ENCODE results near the gene FSIP1. TPM values are rescaled to one million over a fixed set of nuclear protein-coding genes. Genes with fewer than 3 reads are reported as not detected.

Gene FSIP1
- total RNA-seq, 1 experiment from 2014 or later, result 0.79 TPM

DNA sequence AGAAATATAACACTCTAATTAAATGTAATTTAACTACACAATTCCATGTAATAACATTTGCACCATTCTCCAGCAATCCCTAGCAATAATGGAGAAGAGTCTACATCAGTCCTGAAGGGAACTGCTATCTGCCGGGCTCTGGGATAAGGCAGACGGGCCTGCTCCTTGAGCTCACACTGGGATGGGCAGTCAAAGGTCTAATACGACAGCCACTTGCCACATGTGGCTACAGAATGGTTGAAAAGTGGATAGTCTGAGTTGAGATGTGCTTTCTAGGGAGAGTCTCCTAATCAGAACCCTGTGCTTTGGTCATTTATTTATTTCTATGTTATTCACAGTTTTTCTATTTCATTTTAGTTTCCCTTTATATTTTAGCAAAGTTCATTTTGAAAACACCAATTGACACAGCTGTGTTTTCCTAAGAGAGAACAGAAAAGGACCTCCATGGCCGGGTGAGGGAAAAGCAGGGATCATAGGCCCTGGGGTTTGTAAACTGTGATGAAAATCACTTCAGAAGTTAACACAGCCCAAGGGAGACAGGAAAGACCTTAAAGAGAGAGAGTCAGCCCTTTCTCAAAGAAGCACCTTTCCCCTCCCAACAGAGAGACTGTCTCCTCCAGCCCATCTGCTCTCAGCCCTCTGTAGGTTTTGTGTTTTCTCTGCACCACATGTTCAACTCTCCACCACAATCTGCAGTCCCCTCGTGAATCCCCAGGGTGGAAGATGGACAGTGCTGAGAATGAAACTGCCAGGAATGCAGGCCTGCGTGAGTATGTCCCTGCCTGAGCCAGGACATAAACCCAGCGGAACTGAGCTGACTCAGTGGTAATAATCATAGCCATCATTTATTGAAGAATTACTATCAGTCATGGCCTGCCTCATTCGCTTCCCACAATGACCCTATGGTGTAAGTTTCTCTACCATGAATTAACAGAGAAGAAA, 11.6 kb downstream of the FSIP1 start:
- peak; percentile 65 to 68 for DNase-seq (ENCODE audit: low read depth in 1 of 2, low spot score in 2 of 2)
- Histone ChIP-seq H3K4me3 (peak overlapping the region; percentile 9; the same call in 1 of the 2 replicates), H3K4me1 (replicated peaks) (peaks cover 13% of the 10 kb centered on the region), H3K27ac (peak overlapping the region; percentile 63), H3K27me3 (replicated peaks) (no peaks in the 10 kb centered on the region), H3K9me3 (replicated peaks) (no peaks in the 10 kb centered on the region), H3K36me3 (no peaks in the 10 kb centered on the region)

GRCh38 chr15:39767921-39768320, 14.7 kb downstream of the FSIP1 start:
- Histone ChIP-seq H3K36me3 (no peaks in the 10 kb centered on the region), H3K27me3 (replicated peaks) (no peaks in the 10 kb centered on the region), H3K9me3 (replicated peaks) (no peaks in the 10 kb centered on the region), H3K4me1 (replicated peaks) (peaks cover 13% of the 10 kb centered on the region), H3K4me3 (no peak overlapping the region), H3K27ac (no peak overlapping the region)
- DNase-seq (ENCODE audit: low read depth in 1 of 2, low spot score in 2 of 2), result no peak

DNA sequence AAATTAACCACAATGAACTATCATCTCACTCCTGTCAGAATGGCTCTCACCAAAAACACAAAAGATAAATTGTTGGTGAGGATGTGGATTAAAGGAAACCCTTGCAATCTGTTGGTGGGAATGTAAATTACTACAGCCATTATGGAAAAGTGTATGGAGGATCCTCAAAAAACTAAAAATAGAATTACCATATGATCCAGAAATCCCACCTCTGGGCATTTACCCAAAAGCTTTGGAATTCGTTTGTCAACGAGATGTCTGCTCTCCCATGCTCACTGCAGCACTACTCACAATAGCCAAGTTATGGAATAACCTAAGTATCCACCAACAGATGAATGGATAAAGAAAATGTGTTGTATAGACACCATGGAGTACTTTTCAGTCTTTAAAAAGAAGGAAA, 21.6 kb downstream of the FSIP1 start:
- H3K4me1 ChIP-seq (replicated peaks), result peaks cover 6% of the 10 kb centered on the region; the same call in 1 of the 2 replicates
- no peak overlapping the region for H3K4me3 ChIP-seq
- no peaks in the 10 kb centered on the region for H3K27me3 ChIP-seq (replicated peaks)
- no peaks in the 10 kb centered on the region; the same call in 1 of the 2 replicates for H3K9me3 ChIP-seq (replicated peaks)
- no peak for DNase-seq (ENCODE audit: low read depth in 1 of 2, low spot score in 2 of 2)
- peak overlapping the region; percentile 21; the same call in 1 of the 2 replicates for H3K27ac ChIP-seq
- no peaks in the 10 kb centered on the region for H3K36me3 ChIP-seq

GRCh38 chr15:39756806-39757522, 25.7 kb downstream of the FSIP1 start:
- Histone ChIP-seq H3K36me3 (no peaks in the 10 kb centered on the region), H3K4me3 (no peak overlapping the region), H3K27ac (no peak overlapping the region), H3K9me3 (replicated peaks) (no peaks in the 10 kb centered on the region; the same call in 1 of the 2 replicates), H3K4me1 (replicated peaks) (peaks cover 6% of the 10 kb centered on the region; the same call in 1 of the 2 replicates), H3K27me3 (replicated peaks) (no peaks in the 10 kb centered on the region)
- peak in 1 of 2 experiments; percentile 44 for DNase-seq (ENCODE audit: low read depth in 1 of 2, low spot score in 2 of 2)

DNA sequence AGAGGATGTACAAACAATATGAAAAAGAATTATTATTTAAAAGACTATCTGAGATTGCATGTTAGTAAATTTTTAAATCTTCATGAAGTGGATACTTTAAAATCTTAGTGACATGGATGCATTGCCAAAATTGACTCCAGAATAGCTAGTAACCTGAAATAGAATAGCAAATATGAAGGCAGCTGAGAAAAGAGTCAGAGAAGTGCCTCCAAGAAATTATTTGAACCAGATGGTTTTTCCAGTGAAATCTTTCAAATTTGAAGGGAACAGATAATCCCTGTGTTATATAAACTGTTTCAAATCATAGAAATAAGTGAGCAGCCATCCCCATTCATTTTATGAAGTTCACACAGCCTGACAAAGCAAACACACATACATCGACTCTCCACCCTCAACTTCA, 29.6 kb downstream of the FSIP1 start:
- DNase-seq (ENCODE audit: low read depth in 1 of 2, low spot score in 2 of 2), result no peak
- Histone ChIP-seq H3K27me3 (replicated peaks) (no peaks in the 10 kb centered on the region), H3K36me3 (no peaks in the 10 kb centered on the region), H3K9me3 (replicated peaks) (no peaks in the 10 kb centered on the region), H3K4me1 (replicated peaks) (no peaks in the 10 kb centered on the region), H3K4me3 (no peak overlapping the region), H3K27ac (no peak overlapping the region)

DNA sequence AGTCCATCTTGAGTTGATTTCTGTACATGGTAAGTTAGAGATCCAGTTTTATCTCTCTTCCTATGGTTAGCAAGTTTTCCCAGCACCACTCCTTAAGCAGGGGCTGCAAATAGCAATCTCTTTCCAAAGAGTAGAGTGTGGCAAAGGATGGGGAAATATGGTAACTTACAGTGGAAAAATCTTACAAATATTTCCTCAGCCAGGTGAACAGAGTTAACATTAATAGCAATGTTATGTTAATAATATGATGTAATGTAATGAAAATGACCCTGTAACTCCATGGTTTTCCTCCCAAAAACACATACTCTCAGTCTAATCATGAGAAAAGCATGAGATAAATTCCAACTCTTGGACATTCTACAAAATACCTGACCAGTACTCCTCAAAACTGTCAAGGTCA, 30.4 kb downstream of the FSIP1 start:
- H3K27me3 ChIP-seq (replicated peaks), result no peaks in the 10 kb centered on the region
- H3K4me1 ChIP-seq (replicated peaks), result no peaks in the 10 kb centered on the region
- H3K36me3 ChIP-seq, result no peaks in the 10 kb centered on the region
- H3K9me3 ChIP-seq (replicated peaks), result no peaks in the 10 kb centered on the region
- no peak overlapping the region for H3K4me3 ChIP-seq
- no peak for DNase-seq (ENCODE audit: low read depth in 1 of 2, low spot score in 2 of 2)
- no peak overlapping the region for H3K27ac ChIP-seq

- H3K36me3 ChIP-seq, result no peaks in the 10 kb centered on the region
- no peak overlapping the region for H3K27ac ChIP-seq
- H3K9me3 ChIP-seq (replicated peaks), result no peaks in the 10 kb centered on the region
- H3K27me3 ChIP-seq (replicated peaks), result no peaks in the 10 kb centered on the region
- no peaks in the 10 kb centered on the region for H3K4me1 ChIP-seq (replicated peaks)
- no peak overlapping the region for H3K4me3 ChIP-seq
- no peak for DNase-seq (ENCODE audit: low read depth in 1 of 2, low spot score in 2 of 2)
These were observed 34.4 kb downstream of the FSIP1 start for GRCh38 chr15:39748276-39748675.

DNA sequence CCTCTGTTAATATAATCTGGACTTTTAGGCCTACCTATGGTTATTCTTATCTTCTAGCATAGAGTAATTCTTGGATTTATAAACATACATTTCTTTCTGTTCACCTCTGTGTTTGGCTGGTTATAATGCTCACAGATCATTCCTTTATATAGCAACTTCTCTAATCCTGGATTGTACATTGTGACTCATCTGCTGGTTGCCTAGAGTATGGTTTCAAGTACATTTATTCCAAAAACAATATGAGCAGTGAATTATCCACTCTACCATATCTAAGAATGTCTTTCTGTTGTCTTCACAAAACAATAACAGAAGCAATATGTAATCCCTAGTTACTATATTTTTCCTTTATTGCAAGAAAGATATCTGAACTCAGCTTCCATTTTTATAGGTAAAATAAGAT, 35.3 kb downstream of the FSIP1 start:
- no peak overlapping the region for H3K27ac ChIP-seq

GRCh38 chr15:39746714-39747276, 35.8 kb downstream of the FSIP1 start:
- H3K36me3 ChIP-seq, result no peaks in the 10 kb centered on the region
- no peak overlapping the region for H3K27ac ChIP-seq
- DNase-seq (ENCODE audit: low read depth in 1 of 2, low spot score in 2 of 2), result no peak
- H3K4me1 ChIP-seq (replicated peaks), result no peaks in the 10 kb centered on the region
- H3K27me3 ChIP-seq (replicated peaks), result no peaks in the 10 kb centered on the region
- no peaks in the 10 kb centered on the region for H3K9me3 ChIP-seq (replicated peaks)
- H3K4me3 ChIP-seq, result no peak overlapping the region

More for the DNA sequence above, 35.3 kb downstream of the FSIP1 start:
- peak in 1 of 2 experiments; percentile 29 for DNase-seq (ENCODE audit: low read depth in 1 of 2, low spot score in 2 of 2)
- Histone ChIP-seq H3K36me3 (no peaks in the 10 kb centered on the region), H3K27me3 (replicated peaks) (no peaks in the 10 kb centered on the region), H3K4me3 (no peak overlapping the region), H3K9me3 (replicated peaks) (no peaks in the 10 kb centered on the region), H3K4me1 (replicated peaks) (no peaks in the 10 kb centered on the region)

DNA sequence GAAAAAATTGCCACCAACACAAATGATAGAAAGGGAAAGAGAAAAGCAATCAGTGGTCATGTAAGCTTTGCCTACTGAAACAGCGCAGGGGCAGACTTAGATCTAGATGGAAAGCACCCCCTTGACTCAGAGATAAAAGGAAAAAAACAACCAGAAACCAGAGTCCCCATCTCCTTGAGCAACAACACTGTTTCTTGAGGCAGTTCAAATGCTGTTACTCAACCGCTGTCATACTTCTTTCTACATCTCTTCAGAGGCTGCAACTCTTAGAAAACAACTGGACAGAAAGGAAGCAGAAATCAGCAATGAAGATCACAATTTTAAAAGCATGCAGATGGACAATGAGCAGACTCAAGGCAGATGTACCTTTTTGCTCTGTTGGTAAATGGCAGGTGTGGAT, 36.5 kb downstream of the FSIP1 start:
- Histone ChIP-seq H3K4me1 (replicated peaks) (no peaks in the 10 kb centered on the region), H3K27me3 (replicated peaks) (no peaks in the 10 kb centered on the region), H3K9me3 (replicated peaks) (no peaks in the 10 kb centered on the region), H3K4me3 (no peak overlapping the region), H3K36me3 (no peaks in the 10 kb centered on the region), H3K27ac (no peak overlapping the region)
- no peak for DNase-seq (ENCODE audit: low read depth in 1 of 2, low spot score in 2 of 2)

DNA sequence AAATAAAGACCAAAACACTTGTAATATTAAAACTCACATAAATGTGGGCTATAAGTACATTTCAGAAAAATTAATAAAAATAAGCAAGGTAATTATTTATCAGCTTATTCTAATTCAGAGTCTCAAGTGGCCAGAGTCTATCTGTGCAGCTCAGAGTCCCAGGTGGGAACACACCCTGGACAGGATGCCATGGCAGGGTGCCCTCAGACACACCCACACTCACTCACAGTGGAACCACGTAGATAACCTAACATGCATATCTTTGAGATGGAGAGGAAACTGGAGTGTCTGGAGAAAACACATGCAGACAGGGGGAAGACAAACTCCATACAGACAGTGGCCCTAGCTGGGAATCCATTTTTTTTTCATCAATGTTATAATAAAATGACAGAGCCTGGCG, 37.2 kb downstream of the FSIP1 start:
- Histone ChIP-seq H3K36me3 (no peaks in the 10 kb centered on the region), H3K9me3 (replicated peaks) (no peaks in the 10 kb centered on the region), H3K27me3 (replicated peaks) (no peaks in the 10 kb centered on the region), H3K27ac (no peak overlapping the region), H3K4me1 (replicated peaks) (no peaks in the 10 kb centered on the region), H3K4me3 (no peak overlapping the region)
- DNase-seq (ENCODE audit: low read depth in 1 of 2, low spot score in 2 of 2), result no peak

- no peak for DNase-seq (ENCODE audit: low read depth in 1 of 2, low spot score in 2 of 2)
- Histone ChIP-seq H3K27me3 (replicated peaks) (no peaks in the 10 kb centered on the region), H3K27ac (no peak overlapping the region), H3K4me1 (replicated peaks) (no peaks in the 10 kb centered on the region), H3K36me3 (no peaks in the 10 kb centered on the region), H3K4me3 (no peak overlapping the region), H3K9me3 (replicated peaks) (no peaks in the 10 kb centered on the region)
These were observed 38.1 kb downstream of the FSIP1 start for GRCh38 chr15:39744334-39745103.

- no peak for DNase-seq (ENCODE audit: low read depth in 1 of 2, low spot score in 2 of 2)
- Histone ChIP-seq H3K4me1 (replicated peaks) (no peaks in the 10 kb centered on the region), H3K27ac (no peak overlapping the region), H3K4me3 (no peak overlapping the region), H3K36me3 (no peaks in the 10 kb centered on the region), H3K9me3 (replicated peaks) (no peaks in the 10 kb centered on the region), H3K27me3 (replicated peaks) (no peaks in the 10 kb centered on the region)
These were observed 39.0 kb downstream of the FSIP1 start for GRCh38 chr15:39743611-39744010.

All from SJSA1 (cell line).